ENCODE results near the gene RBM23.
"Not testable (repeated sequence)": the region's sequence is repeated elsewhere in the genome, so short reads cannot be mapped to it uniquely, and the experiment has no call there.

The RBM23 gene

GRCh38 chr14:22918804-22919600 lies at the start of gene RBM23:
TSS of gene RBM23 (minus strand) at chr14:22919149.
- peak; percentile 98 for DNase-seq (ENCODE audit: low read depth)

- no peak for DNase-seq (ENCODE audit: low read depth)
Observed at GRCh38 chr14:22966783-22967269, 47.9 kb upstream of the RBM23 start.

- DNase-seq (ENCODE audit: low read depth) = not testable (repeated sequence)
Observed at GRCh38 chr14:22965916-22966782, 47.2 kb upstream of the RBM23 start.

- no peak for DNase-seq (ENCODE audit: low read depth)
Observed at GRCh38 chr14:22962061-22962676, 43.2 kb upstream of the RBM23 start.

GRCh38 chr14:22955702-22956569 lies 37.0 kb upstream of the RBM23 start:
- no peak for DNase-seq (ENCODE audit: low read depth)

- DNase-seq (ENCODE audit: low read depth) = no peak
Observed at GRCh38 chr14:22952418-22952817, 33.5 kb upstream of the RBM23 start.

- not testable (repeated sequence) for DNase-seq (ENCODE audit: low read depth)
Observed at GRCh38 chr14:22951795-22952194, 32.8 kb upstream of the RBM23 start.

GRCh38 chr14:22945642-22946041 lies 26.7 kb upstream of the RBM23 start:
- DNase-seq (ENCODE audit: low read depth) = no peak

- no peak for DNase-seq (ENCODE audit: low read depth)
Observed at GRCh38 chr14:22939684-22940083, 20.7 kb upstream of the RBM23 start.

- DNase-seq (ENCODE audit: low read depth) = no peak
Observed at GRCh38 chr14:22935156-22935555, 16.2 kb upstream of the RBM23 start.

GRCh38 chr14:22932146-22932545 lies 13.2 kb upstream of the RBM23 start:
- DNase-seq (ENCODE audit: low read depth) = no peak

GRCh38 chr14:22929961-22930364 lies 11.0 kb upstream of the RBM23 start:
- no peak for DNase-seq (ENCODE audit: low read depth)

GRCh38 chr14:22929104-22929960 lies 10.4 kb upstream of the RBM23 start, which contains the start of gene PRMT5:
TSS of gene PRMT5 (minus strand) at chr14:22929376. CDS start at chr14:22929361, 15 bp downstream.
- peak; percentile 93 for DNase-seq (ENCODE audit: low read depth)

- no peak for DNase-seq (ENCODE audit: low read depth)
Observed at GRCh38 chr14:22928237-22929103, 9.5 kb upstream of the RBM23 start.

- no peak for DNase-seq (ENCODE audit: low read depth)
Observed at GRCh38 chr14:22926316-22926715, 7.4 kb upstream of the RBM23 start.

GRCh38 chr14:22925513-22925912 lies 6.6 kb upstream of the RBM23 start:
- no peak for DNase-seq (ENCODE audit: low read depth)

- no peak for DNase-seq (ENCODE audit: low read depth)
Observed at GRCh38 chr14:22923746-22924145, 4.8 kb upstream of the RBM23 start.

GRCh38 chr14:22922294-22922693 lies 3.3 kb upstream of the RBM23 start:
- no peak for DNase-seq (ENCODE audit: low read depth)

- no peak for DNase-seq (ENCODE audit: low read depth)
Observed at GRCh38 chr14:22920697-22921096, 1.7 kb upstream of the RBM23 start.

GRCh38 chr14:22919601-22919921 lies 612 bp upstream of the RBM23 start:
- no peak for DNase-seq (ENCODE audit: low read depth)

Measured in activated T-helper 1 cell treated with Interleukin-2 at 50 U/mL for 16 hours (primary cell).